Natural killer cell (primary cell): Measurements from ENCODE around the gene NDUFB6. TPM values are rescaled to one million over a fixed set of nuclear protein-coding genes. Genes with fewer than 3 reads are reported as not detected.

Experiments used
- ATAC-seq, 3 donors: fragments of 150-1000 bp in 2 of 3; fragments of 200-7000 bp in 1 of 3; cut with Tn5 transposase; 1 replicate in 1 of 3; 2 replicates in 2 of 3; pipeline ENCODE4 v1.10.0; 2021; ENCODE audit warnings: mild to moderate bottlenecking in 2 of 3, moderate library complexity in 2 of 3
- DNase-seq, 2 donors: peaks; one replicate each; pipeline versions ENCODE4 v3.0.0 to v3.0.0-alpha.2; 2013 to 2021; ENCODE audit warnings: mixed read lengths in 1 of 2
- H3K27ac ChIP-seq: one replicate; pipeline ENCODE4 v1.5.1; 2013; ENCODE audit warnings: mild to moderate bottlenecking, low read length
- H3K27me3 ChIP-seq: one replicate; pipeline ENCODE4 v1.6.1; 2013; ENCODE audit warnings: low read length; ENCODE audit not compliant: control insufficient read depth, insufficient read depth
- H3K36me3 ChIP-seq: one replicate; pipeline ENCODE4 v1.6.1; 2013; ENCODE audit warnings: low read length; ENCODE audit not compliant: control insufficient read depth, insufficient read depth
- H3K4me1 ChIP-seq: one replicate; pipeline ENCODE4 v1.6.1; 2013; ENCODE audit warnings: low read length; ENCODE audit not compliant: control insufficient read depth, insufficient read depth
- H3K4me3 ChIP-seq: one replicate; pipeline ENCODE4 v1.5.1; 2013; ENCODE audit warnings: low read length
- H3K9me3 ChIP-seq: one replicate; pipeline ENCODE4 v1.6.1; 2013; ENCODE audit warnings: low read length; ENCODE audit not compliant: control insufficient read depth, insufficient read depth
- H3K27ac Mint-ChIP-seq, 2 donors: one replicate each; pipeline ENCODE4 v1.8.0; 2022; ENCODE audit warnings: mild to moderate bottlenecking in 2 of 2, mixed read lengths in 2 of 2, moderate library complexity in 1 of 2
- H3K27me3 Mint-ChIP-seq, 2 donors: one replicate each; pipeline ENCODE4 v1.8.0; 2022; ENCODE audit warnings: low read depth in 2 of 2, mixed read lengths in 2 of 2
- H3K36me3 Mint-ChIP-seq: one replicate; pipeline ENCODE4 v1.8.0; 2022; ENCODE audit warnings: mixed read lengths
- H3K4me1 Mint-ChIP-seq, 2 donors: one replicate each; pipeline ENCODE4 v1.8.0; 2022; ENCODE audit warnings: mixed read lengths in 2 of 2
- H3K4me3 Mint-ChIP-seq: one replicate; pipeline ENCODE4 v1.8.0; 2022; ENCODE audit warnings: mild to moderate bottlenecking, moderate library complexity, mixed read lengths
- H3K9me3 Mint-ChIP-seq, 2 donors: one replicate each; pipeline ENCODE4 v1.8.0; 2022; ENCODE audit warnings: mixed read lengths in 2 of 2
- WGBS: methylation state at CpG from one replicate; pipeline ENCODE4 v1.1.7; 2013; ENCODE audit warnings: missing lambda C conversion rate; ENCODE audit not compliant: insufficient coverage; 5-methylcytosine and 5-hydroxymethylcytosine counted together
- intact Hi-C: fragments of 100-400 bp; cut with micrococcal nuclease; formaldehyde crosslinking; loops from one replicate; pipeline ENCODE4 v1.14.2; 2022
- total RNA-seq, 4 donors: library from RNA; stranded (reverse); fragments of 120-200 nt in 1 of 4; gene quantifications; one replicate each; pipeline versions ENCODE4 v1.2.3 to v1.2.4, GENCODE V29; 2013 to 2022
- TF ChIP-seq, protein P1 (sequence below): fragments of 200-600 bp; IDR thresholded peaks from one replicate; pipeline ENCODE4 v1.8.0; 2022; ENCODE audit warnings: antibody characterized with exemption

NDUFB6 gene
- total RNA-seq, 3 donors from 2014 or later (not counting 1 experiment from before 2014, with no cell fraction given) = 12.6 to 14.6 (median 13.3) TPM

DNA sequence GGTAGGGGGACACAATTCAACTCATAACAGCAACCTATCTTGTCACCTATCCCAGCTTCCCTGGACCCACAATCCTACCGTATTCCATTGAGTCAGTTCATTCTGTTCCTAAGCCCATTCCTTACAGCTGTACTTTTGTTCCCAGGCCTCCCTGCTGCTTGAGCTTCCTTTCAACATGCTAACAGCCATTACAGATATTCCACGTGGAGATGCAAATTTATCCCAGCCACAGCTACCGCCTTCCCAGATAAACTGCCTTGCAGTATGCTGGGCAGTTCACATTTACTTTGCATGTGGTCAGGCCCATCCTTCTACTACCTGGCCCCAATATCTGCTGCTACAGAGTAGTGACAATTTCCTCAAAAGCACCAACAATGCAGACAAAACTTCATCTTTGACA, 70.0 kb downstream of the NDUFB6 start:
- WGBS = 91% methylated on average over 3 of the region's 3 CpGs
- H3K27ac ChIP-seq = no peak overlapping the region
- no peaks in the 10 kb centered on the region for H3K27me3 ChIP-seq
- peaks cover 15% of the 10 kb centered on the region for H3K36me3 ChIP-seq
- TF ChIP-seq, protein P1, sequence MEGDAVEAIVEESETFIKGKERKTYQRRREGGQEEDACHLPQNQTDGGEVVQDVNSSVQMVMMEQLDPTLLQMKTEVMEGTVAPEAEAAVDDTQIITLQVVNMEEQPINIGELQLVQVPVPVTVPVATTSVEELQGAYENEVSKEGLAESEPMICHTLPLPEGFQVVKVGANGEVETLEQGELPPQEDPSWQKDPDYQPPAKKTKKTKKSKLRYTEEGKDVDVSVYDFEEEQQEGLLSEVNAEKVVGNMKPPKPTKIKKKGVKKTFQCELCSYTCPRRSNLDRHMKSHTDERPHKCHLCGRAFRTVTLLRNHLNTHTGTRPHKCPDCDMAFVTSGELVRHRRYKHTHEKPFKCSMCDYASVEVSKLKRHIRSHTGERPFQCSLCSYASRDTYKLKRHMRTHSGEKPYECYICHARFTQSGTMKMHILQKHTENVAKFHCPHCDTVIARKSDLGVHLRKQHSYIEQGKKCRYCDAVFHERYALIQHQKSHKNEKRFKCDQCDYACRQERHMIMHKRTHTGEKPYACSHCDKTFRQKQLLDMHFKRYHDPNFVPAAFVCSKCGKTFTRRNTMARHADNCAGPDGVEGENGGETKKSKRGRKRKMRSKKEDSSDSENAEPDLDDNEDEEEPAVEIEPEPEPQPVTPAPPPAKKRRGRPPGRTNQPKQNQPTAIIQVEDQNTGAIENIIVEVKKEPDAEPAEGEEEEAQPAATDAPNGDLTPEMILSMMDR = no peak
- no peak overlapping the region for H3K4me3 ChIP-seq
- no peaks in the 10 kb centered on the region for H3K27me3 Mint-ChIP-seq
- no peaks in the 10 kb centered on the region for H3K4me1 ChIP-seq
- peaks cover 15 to 28% of the 10 kb centered on the region in 2 donors for H3K4me1 Mint-ChIP-seq
- H3K9me3 ChIP-seq = no peaks in the 10 kb centered on the region
- H3K4me3 Mint-ChIP-seq = no peak overlapping the region
- intact Hi-C loops = no loop called here
- no peaks in the 10 kb centered on the region for H3K9me3 Mint-ChIP-seq
- no peak for DNase-seq
- no peaks in the 10 kb centered on the region for H3K36me3 Mint-ChIP-seq
- H3K27ac Mint-ChIP-seq = peak overlapping the region; percentile 32 to 50
- no peak for ATAC-seq

Other genes starting within 250 kb of the NDUFB6 start
- 1 to 10 TPM; 5.8 to 7.4 (median 6.9) TPM for gene ACO1, start 188.5 kb downstream of the NDUFB6 start, total RNA-seq
- gene RIGI, start 47.0 kb downstream of the NDUFB6 start, total RNA-seq = 10 to 100 TPM; 13.8 to 21.3 (median 15.7) TPM
- 10 to 100 TPM; 17.7 to 22.8 (median 18.0) TPM for gene SMIM27, start 20.8 kb downstream of the NDUFB6 start, total RNA-seq
- gene TOPORS, start 20.6 kb downstream of the NDUFB6 start, total RNA-seq = 10 to 100 TPM; 27.5 to 30.4 (median 29.8) TPM
- gene TAF1L, start 62.5 kb upstream of the NDUFB6 start, total RNA-seq = under 1 TPM in 1 of 3 donors, not detected in 2; 0.05 TPM
- not detected for gene TMEM215, start 210.4 kb upstream of the NDUFB6 start, total RNA-seq